NCI-H1105 treated with DMSO at 0.1 percent for 48 hours (cell line): ENCODE measurements around the gene GSC.
"Not testable (repeated sequence)": the region's sequence is repeated elsewhere in the genome, so short reads cannot be mapped to it uniquely, and the experiment has no call there.

Source experiments
- DNase-seq: peaks from one replicate; lab custom pipeline; 2025; lab: John Stamatoyannopoulos, UW

GSC gene

DNA sequence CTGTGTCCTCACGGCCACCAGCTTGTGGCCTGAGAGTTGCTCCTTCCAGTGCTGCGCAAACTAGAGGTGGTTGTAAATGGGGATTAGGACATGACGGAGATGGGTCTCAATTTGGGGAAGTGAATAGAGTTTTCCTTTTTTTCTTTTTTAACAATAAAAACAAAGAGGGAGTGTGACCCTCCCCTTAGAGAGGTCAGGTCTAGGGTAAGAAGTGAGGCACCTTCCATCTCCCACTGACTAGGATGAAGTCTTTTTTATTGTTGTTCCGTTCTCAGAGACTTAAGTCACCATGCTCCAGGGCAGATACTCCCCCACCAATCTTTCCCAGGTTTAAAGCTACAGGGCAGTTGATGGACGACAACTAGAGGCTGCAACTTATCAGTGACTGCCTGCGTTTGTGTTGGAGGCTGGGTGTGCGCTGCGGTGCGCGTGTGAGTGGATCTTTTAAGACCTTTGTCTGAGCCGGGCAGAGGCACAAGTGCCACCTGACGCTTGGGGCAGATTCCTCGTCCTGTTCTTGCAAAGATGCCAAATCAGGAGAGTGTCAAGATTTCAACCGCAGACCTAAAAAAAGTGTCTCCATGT, 2.1 kb upstream of the GSC start:
- DNase-seq: no peak

DNA sequence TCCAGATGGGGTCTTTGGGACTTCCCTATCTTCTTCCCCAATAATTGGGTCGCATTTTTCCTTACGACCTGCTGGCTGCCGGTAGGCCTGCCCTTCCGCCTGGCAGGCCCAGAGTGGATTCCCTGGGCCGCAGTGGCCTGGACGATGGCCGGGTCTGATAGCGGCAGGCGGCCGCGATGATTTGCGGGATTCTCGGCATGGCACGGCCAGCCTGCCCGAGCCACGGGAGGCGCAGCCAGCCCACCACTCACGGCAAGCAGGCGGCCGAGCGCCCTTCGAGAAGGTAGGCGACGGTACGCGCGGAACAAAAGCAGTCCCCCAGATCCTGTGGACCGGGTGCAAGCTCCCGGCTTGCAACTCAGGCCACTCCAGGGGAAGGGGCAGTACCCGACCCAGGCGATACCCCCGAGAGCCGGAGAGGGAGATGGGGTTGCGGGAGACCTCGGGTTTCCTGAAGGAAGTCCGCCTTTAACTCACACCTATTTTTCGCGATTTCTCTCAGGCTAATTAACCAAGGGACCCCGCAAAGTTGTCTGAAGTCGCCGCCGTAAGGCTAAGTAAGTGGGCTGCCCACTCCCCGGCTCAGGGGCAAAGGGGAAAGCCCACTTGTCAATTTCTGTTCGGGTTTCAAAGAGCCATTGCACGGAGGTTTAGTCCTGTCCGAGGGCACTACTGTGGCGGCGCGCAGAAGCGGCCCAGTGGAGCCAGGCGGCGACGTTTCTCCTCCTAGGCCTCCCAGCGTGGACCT, 1.4 kb upstream of the GSC start:
- DNase-seq: no peak

DNA sequence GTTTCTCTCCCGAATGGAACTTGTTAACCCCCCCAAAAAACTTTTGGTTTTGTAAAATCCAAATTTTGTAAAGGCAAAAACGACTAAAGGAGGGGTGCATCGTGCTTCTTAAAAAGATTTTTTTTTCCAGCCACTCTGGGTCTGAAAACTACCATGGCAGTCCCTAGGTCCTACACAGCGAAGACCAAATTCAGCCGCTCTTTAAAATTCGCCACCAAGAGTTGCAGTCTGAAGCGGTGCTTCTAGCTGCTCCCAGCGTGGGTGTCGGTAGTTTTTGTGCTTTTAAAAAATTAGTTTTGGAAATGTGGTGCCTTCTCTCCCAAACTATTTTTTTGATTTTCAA, 873 bp upstream of the GSC start:
- DNase-seq: no peak

DNA sequence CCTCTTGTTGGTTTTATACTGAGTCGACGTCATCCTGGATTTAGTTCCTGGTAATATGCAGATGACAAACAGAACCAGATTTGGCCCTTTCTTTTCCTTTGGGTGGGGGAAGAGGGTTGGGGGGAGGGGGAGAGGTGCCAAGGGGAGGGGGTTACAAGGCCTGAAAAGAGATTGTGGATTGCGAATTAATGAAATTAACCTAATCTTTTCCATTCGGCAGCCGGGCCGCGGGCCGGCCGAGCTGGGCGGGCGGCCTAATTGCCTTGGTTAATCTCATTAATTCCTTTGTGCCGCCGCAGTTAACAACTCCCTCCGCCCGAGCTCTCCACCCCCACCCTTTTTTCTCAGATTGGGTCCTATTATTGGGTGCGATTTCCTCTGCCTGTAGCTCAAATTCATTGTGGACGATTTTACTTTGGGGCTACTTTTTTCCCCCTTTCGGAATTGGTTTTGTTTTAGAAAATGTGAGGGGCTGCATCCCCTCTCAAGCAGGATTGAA, 387 bp upstream of the GSC start:
- DNase-seq: peak; percentile 68

DNA sequence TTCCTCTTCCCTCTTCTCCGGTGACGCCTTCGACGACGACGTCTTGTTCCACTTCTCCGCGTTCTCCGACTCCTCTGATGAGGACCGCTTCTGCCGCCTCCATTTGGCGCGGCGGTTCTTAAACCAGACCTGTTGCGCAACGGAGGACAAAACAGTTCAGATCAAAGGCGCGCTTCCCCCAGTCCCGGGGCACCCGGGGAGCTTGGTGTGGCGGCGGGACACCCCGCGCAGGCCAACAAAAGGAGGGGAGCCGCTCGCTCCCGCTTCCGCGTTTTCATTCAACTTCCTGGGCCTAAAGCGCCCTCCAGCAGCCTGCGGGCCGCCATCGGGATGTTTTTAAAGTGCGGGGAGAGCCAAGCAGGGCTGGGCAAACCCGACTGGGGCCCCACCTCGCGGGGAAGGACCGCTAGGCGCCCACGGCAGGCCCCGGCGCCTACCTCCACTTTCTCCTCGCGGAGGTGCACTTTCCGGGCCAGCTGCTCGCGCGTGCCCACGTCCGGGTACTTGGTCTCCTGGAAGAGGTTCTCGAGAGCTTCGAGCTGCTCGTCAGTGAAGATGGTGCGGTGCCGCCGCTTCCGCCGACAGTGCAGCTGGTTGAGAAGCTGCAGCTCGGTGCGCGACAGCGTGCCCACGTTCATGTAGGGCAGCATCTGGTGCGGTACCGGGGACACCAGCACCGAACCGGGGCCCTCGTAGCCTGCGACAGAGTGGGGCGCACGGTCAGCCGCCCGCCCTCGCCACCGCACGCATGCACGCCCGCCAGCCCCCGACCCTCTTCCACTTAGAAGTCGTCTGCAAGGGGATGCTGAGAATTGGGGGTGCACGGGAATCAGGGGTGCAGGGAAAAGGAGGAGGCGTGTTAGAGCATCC, 1.2 kb downstream of the GSC start:
- DNase-seq: no peak

DNA sequence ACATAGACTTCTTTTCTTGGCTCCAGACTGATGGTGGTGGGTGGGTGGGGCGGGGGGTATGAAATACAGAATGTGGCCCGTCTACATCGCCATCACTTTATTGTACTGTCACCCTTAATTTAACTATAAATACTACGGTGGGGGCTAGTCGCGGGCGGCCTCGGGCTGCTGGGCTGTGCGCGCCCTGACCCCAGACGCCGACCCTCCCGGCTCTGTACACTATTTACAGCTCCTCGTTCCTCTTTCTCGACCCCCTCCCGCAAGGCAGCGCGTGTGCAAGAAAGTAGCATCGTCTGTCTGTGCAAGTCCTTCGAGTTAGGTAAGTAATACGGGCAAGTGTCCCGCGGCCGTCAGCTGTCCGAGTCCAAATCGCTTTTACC, 1.8 kb downstream of the GSC start:
- DNase-seq: no peak

DNA sequence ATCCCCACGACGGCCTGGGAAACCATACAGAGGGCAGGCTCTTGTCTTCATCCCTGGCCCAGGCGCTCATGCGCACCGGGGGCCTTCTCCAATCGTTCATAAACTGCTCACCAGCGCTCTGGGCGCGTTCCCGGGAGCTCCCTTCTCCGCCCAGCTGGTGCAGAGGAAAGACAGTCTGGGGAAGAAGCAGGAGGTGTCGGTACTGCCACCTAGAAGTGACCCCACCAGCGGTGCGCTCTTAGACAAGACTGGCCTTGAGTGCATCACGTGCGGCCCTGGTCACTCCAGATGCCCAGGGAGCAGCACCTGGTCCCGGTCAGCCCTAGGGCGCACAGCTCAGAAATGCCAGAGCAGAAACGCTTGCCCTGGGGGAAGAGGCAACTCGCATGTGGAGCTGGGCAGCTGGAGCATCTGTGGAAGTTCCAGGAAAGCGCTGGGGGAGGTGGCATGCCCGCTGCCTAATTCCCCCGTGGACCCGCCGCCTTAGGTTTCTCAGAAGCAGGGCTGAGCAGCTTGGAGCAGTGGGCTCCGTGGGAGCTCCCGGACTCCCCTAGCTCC, 2.5 kb downstream of the GSC start:
- no peak for DNase-seq

DNA sequence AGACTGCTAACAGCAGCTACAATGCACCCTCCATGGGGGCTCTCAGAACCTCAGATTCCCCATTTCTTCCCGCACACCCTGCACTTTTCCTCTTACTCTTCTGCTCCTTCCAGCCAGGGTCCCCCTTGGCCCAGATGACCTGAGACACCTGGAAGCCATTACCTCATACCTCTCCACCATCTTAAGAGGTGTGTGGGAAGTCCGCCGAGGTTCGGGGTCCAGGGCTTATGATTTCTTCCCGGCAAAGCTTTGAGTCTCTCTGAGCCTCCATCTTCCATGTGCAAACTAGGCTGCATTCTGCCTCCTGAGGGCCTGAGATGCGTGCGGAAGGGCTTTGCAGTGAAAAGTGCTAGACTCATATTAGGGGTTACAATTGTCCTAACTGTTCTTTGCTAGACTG, 5.3 kb downstream of the GSC start:
- DNase-seq: no peak

DNA sequence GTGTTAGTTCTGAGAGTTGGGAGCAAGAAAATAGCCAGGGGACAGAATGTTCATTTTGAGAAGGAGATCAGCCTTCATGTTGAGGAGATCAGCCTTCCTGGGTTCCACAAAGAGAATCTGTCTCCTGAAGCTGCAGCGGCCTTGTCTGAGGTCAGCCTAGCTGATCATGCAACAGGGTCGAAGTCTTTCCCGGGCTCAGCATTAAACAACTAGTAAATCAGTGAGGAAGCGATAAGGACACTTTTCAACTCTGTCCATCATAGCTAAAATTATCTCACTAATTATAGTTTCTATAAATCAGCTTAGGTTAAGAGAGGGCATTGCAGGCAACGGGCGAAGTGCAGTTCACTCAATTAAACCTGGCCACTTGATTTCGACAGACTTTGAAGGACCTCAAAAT, 7.5 kb downstream of the GSC start:
- DNase-seq: no peak

DNA sequence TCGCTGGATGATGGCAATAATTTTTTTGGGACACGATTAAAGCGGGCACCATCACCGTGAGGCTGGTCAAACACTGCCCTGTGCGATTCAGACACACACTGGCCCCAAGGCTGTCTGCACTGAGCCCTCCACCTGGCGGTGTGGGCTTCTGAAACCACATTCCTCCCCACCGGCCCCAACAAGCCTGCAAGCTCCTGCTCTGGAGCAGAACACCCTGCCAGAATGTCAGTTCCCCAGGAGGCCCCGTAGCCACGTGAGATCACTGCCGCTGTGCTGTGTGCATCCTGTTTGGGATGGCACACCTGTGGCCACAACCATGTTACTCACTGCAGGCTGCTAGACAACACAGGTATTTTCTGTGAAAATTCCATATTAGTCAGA, 7.9 kb downstream of the GSC start:
- DNase-seq: no peak

DNA sequence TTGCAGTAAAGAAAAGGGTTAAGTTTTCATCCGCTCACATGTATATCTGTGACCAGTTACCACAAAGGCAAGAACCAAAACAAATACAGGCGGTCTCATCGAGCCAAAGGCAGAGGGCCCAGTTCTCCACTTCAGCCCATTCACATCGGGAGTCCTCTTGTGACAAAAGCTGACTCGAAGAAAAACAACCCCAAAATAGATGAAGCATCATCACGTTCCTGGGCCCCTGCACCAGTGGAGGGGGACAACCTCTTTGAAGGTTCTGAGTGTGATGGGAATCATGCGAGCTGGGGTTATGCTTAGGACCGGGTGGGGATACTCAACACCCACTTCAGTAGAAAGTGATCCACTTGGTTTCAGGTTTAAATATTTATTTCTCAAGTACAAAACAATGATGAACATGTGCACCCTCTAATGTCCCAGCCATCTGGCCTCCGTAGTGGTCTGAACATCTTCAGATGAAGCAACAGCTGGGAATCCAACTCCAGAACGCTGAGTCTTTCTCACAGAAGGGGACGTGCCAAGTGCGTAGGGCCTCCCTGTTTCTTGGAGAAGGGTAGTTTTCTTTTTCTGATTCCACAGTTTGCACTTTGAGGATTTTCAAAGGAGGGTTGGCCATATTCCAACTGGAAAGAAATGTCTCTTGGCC, 8.4 kb downstream of the GSC start:
- DNase-seq: no peak

DNA sequence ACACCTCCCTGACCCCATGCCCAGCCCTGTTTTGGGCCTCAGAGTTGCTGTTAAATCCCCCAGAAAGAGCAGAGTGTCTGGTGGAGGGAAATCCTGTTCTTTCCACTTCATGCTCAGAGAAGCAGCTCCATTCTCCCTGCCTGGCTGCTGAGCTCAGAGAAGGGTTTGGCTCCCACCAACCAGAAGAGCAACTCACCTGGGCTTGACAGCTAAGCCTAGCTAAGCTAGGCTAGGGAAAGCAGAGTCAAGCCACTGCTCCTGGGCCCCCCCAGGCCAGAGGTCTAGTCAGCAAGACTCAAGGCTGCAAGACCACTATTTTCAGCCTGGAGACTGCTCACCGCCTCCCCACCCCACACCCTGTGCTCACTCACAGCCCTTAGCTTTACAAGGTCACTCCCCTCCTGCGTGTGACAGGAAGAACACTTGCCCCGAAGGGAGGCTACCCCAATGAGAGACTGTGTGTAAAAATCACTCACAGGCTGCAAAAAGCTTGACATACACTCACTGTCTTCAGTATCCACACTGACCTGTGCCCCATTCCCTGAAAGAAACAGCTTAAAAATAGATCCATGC, 13.5 kb downstream of the GSC start:
- no peak for DNase-seq

DNA sequence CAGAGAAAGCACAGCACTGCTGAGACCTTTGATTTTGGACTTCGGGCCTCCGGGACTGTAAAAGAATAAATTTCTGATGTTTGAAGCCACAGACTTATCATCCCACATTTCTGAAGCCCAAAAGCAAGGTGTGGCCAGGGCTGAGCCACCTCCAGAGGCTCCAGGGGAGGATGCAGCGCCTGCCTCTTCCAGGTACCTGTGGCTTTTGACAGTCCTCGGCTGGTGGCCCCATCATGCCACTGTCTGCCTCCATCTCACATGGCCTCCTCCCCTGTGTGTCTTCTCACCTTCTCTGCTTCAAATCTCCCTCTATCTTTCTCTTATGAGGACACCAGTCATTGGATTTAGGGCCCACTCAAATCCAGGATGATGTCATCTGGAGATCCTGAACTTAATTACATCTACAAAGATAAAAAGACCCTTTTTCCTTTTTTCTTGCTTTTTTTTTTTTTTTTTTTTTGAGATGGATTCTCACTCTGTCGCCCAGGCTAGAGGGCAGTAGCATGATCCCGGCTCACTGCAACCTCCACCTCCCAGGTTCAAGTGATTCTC, 15.4 kb downstream of the GSC start:
- DNase-seq: no peak

DNA sequence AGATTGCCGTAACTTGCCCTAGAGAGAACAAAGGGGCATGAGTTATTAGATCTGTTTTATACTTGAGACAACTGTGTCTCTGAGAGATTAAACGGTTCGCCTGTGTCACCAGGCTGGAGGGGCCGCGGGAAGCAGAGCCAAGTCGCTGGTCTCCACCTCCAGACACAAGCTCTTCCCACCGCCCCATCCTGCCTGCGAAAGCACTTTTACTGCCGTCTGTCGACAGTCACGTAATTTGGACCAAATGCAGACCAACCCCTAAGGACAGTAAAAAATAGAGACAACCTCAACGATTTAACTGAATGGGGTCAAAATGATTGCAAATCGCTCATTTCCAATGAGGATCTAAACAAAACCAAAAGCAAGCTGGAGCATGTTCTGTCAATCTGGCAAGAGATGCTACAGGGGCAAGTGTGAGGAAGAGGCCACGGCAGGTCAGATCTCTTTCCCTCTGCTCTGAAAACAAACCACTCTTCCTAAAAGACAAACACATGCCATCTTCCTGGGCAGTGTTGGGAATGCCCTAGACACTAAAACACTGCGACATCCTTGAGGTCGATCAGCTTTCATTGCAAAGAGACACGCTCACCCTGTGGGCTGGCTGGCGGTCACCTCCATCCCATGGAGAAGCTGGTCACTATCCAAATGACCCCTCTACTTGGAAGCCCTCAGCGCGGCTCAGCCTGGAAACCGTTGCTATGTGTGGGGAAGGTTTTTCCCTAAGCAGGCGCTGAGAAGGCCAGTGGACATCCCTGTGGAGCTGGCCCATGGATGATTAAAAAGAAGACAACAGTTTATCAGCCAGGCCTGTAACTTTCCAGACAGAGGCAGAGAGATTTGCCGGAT, 17.1 kb downstream of the GSC start:
- DNase-seq: no peak

DNA sequence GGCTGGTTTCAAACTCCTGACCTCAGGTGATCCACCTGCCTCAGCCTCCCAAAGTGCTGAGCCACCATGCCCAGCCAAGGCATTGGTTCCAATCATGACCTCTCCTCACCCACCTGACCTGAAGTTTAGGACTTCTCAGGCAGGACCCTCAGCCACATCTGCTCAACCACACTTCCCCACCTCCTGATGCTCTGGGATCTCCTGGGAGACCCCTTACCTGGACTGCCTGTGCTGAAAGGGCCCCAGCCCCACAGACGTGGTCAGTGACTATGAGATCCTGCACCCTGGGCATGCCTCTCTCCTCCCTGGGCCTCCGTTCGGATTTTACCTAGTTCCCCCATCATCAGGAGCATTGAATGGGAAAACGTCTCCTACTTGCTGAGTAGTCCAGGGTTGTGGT, 18.0 kb downstream of the GSC start:
- DNase-seq: no peak

DNA sequence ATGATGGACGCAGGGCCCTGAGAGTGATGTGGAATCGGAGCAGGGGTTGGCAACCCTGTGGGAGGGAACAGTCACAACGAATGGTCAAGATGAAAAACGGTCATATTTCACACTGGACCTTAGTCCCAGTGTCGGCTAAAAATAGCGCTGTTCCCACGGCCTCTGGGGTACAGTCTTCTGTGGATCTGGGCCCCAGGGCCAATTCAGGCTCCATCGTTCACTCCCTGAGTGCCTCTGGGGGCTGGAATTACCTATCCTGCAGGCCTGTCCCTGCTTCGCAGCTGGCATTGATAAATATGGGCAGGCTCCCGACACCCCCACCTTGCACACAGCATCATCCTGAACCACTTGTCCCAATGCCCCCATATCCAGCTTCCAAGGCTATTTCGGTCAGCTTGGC, 18.6 kb downstream of the GSC start:
- DNase-seq: no peak

DNA sequence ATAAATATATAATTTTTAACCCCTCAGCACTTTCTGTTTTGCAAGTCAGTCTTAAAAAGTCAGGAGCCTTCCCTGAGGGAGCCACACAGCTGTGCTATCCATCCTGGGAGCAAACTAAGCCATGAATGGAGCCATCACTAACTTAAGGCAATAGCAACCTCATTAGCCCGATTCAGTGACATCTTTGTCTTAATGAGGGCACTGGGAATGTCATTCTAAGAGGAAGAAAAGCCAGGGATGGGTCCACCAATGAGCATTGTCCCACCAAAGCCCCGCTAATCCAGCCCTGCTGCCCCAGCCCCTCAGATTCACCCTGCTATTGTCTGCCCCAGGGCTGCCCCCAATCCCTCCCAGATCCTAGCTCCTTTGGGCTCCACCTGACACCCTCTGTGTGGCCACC, 19.5 kb downstream of the GSC start:
- DNase-seq: no peak

DNA sequence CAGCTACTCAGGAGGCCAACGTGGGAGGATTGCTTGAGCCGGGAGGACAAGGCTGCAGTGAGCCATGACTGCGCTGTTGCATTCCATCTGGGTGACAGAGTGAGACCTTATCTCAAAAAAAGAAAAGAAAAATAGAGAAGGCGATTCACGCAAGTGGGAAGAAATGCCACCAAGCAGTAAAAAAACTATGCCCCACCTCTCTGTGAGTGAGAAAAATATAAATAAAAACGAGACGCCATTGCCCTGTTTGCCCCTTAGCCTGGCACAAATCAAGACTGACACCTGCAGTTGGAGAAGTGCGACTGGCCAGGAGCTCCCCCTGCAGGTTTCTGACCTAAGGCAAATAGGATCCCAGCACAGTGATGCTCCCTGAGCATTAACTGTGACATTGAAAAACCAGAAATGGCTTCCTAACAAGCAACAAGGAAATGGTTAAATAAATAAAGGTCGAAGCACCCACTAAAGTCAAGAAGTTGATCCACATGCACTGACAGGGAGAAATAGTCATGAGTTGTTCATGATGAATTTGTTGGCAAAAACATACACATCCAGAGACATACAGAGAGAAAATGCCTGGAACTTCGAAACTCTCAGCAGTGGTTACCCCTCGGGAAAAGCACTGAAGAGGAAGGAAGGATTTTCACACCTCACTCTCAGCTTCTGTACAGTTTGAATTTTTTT, 21.1 kb downstream of the GSC start:
- peak; percentile 49 for DNase-seq

DNA sequence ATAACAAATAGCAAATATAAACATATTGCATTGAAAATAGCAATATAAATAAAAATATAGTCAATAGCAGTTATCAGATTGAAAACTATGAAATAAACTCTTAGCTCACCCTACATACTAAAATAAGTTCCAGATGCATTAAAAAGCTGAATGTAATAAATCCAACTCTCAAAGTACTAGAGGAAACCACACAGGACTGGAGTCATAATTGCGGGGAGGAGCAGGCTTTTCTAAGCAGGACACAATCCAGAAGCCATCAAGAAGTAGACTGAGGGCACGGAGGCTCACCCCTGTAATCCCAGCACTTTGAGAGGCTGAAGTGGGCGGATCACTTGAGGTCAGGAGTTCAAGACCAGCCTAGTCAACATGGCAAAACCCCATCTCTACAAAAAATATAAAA, 22.2 kb downstream of the GSC start:
- DNase-seq: no peak

DNA sequence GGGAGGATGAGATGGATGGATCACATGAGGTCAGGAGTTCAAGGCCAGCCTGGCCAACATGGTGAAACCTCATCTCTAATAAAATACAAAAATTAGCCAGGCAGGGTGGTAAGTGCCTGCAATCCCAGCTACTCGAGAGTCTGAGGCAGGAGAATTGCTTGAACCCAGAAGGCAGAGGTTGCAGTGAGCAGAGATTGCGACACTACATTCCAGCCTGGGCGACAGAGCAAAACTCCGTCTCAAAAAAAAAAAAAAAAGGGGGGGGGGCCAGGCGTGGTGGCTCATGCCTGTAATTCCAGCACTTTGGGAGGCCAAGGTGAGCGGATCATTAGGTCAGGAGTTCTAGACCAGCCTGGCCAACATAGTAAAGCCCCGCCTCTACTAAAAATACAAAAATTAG, 22.8 kb downstream of the GSC start:
- DNase-seq: not testable (repeated sequence)
